ENCODE measurements around the gene GLYATL2. TPM values are rescaled to one million over a fixed set of nuclear protein-coding genes. Genes with fewer than 3 reads are reported as not detected.

Gene GLYATL2
- polyA plus RNA-seq, 1 of the 3 experiments (the other 2 are of a cell fraction): 0.31 TPM

DNA sequence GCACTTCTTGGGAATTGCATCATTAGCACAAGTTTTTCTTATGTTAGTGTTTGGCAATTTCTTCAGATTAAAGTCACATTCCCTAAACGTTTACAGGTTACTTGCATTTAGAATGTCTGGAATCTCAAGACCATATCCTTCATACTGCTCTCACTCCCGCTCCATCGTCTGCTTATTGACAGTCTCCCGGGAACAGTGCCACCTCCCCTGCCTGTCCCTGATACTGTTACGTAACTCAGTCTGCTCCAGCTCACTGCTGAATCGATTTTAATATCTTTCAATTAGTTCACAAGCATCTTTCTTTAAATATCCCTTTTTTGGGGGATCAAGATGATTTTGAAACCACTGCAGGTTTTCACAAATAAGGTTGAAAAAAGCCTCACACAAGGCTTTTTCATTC, 48.2 kb downstream of the GLYATL2 start:
- Histone ChIP-seq H3K4me1 (ENCODE audit: control insufficient read depth in 1 of 2, insufficient read depth in 2 of 2, low read depth in 1 of 2, low read length in 1 of 2) (no peaks in the 10 kb centered on the region; a peak in 2 of 4 replicates), H3F3A (replicated peaks; ENCODE audit: insufficient read depth) (no peaks in the 10 kb centered on the region), H3K27me3 (ENCODE audit: insufficient read depth) (peaks cover 6% of the 10 kb centered on the region; the same call in 1 of the 2 replicates), H3K9ac (no peak overlapping the region), H3K4me3 (ENCODE audit: low read depth in 2 of 2, low read length in 1 of 2) (no peak overlapping the region; a peak in 1 of 4 replicates), H3K9me2 (no peaks in the 10 kb centered on the region), H4K20me1 (ENCODE audit: insufficient read depth) (no peaks in the 10 kb centered on the region), H3K27ac (ENCODE audit: low read depth in 2 of 2, low read length in 1 of 2) (no peak overlapping the region), H3K4me2 (peak overlapping the region; percentile 64; the same call in 1 of the 2 replicates), H3K36me3 (replicated peaks in 1 of 2; ENCODE audit: control insufficient read depth in 1 of 2, insufficient read depth in 2 of 2, low read length in 1 of 2) (peaks cover 0 to 3% of the 10 kb centered on the region in 2 experiments), H3K9me3 (no peaks in the 10 kb centered on the region), H2AFZ (ENCODE audit: low read depth) (no peak overlapping the region), H3K79me2 (ENCODE audit: insufficient read depth) (no peaks in the 10 kb centered on the region)
- WGBS (ENCODE audit: low lambda C conversion rate): 1% methylated on average over 6 of the region's 6 CpGs
- DNase-seq: no peak
- CTCF ChIA-PET: interaction anchor here (1.1 to 1.4 kb wide), 2 partner anchors 8 to 11 kb away, joined by 3 to 4 read pairs; no protein-coding TSS in a partner anchor
- TF ChIP-seq GATA2 (CRISPR knock-in tag; IDR thresholded peaks at IDR 0.05) (no peak), RFX5 (IDR thresholded peaks at IDR 0.05; ENCODE audit: low read length) (no peak), FOSL2 (IDR thresholded peaks at IDR 0.05; ENCODE audit: borderline replicate concordance, low read depth) (no peak), SIN3A (IDR thresholded peaks at IDR 0.05; ENCODE audit: borderline replicate concordance, low read depth, low read length) (no peak), EZH2phosphoT487 (IDR thresholded peaks at IDR 0.05; ENCODE audit: borderline replicate concordance, low read depth) (no peak), CHD2 (IDR thresholded peaks at IDR 0.05; ENCODE audit: low read length, partially characterized antibody) (no peak), SMC3 (IDR thresholded peaks at IDR 0.05; ENCODE audit: low read depth, low read length) (no peak), TAF1 (IDR thresholded peaks at IDR 0.05; ENCODE audit: borderline replicate concordance, low read depth, low read length) (no peak), TCF12 (IDR thresholded peaks at IDR 0.05) (no peak), RAD21 (IDR thresholded peaks at IDR 0.05; ENCODE audit: low read length) (no peak)
- TF ChIP-seq, protein P1, sequence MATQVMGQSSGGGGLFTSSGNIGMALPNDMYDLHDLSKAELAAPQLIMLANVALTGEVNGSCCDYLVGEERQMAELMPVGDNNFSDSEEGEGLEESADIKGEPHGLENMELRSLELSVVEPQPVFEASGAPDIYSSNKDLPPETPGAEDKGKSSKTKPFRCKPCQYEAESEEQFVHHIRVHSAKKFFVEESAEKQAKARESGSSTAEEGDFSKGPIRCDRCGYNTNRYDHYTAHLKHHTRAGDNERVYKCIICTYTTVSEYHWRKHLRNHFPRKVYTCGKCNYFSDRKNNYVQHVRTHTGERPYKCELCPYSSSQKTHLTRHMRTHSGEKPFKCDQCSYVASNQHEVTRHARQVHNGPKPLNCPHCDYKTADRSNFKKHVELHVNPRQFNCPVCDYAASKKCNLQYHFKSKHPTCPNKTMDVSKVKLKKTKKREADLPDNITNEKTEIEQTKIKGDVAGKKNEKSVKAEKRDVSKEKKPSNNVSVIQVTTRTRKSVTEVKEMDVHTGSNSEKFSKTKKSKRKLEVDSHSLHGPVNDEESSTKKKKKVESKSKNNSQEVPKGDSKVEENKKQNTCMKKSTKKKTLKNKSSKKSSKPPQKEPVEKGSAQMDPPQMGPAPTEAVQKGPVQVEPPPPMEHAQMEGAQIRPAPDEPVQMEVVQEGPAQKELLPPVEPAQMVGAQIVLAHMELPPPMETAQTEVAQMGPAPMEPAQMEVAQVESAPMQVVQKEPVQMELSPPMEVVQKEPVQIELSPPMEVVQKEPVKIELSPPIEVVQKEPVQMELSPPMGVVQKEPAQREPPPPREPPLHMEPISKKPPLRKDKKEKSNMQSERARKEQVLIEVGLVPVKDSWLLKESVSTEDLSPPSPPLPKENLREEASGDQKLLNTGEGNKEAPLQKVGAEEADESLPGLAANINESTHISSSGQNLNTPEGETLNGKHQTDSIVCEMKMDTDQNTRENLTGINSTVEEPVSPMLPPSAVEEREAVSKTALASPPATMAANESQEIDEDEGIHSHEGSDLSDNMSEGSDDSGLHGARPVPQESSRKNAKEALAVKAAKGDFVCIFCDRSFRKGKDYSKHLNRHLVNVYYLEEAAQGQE (IDR thresholded peaks at IDR 0.05; ENCODE audit: low read depth, low read length): no peak
- TF ChIP-seq, protein P2, sequence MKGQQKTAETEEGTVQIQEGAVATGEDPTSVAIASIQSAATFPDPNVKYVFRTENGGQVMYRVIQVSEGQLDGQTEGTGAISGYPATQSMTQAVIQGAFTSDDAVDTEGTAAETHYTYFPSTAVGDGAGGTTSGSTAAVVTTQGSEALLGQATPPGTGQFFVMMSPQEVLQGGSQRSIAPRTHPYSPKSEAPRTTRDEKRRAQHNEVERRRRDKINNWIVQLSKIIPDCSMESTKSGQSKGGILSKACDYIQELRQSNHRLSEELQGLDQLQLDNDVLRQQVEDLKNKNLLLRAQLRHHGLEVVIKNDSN (IDR thresholded peaks at IDR 0.05; ENCODE audit: borderline replicate concordance, low read depth): no peak
- TF ChIP-seq, protein P3, sequence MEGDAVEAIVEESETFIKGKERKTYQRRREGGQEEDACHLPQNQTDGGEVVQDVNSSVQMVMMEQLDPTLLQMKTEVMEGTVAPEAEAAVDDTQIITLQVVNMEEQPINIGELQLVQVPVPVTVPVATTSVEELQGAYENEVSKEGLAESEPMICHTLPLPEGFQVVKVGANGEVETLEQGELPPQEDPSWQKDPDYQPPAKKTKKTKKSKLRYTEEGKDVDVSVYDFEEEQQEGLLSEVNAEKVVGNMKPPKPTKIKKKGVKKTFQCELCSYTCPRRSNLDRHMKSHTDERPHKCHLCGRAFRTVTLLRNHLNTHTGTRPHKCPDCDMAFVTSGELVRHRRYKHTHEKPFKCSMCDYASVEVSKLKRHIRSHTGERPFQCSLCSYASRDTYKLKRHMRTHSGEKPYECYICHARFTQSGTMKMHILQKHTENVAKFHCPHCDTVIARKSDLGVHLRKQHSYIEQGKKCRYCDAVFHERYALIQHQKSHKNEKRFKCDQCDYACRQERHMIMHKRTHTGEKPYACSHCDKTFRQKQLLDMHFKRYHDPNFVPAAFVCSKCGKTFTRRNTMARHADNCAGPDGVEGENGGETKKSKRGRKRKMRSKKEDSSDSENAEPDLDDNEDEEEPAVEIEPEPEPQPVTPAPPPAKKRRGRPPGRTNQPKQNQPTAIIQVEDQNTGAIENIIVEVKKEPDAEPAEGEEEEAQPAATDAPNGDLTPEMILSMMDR (IDR thresholded peaks at IDR 0.05): no peak
- POLR2A ChIA-PET: no interaction called here

Data from SK-N-SH (cell line).